Measurements from ENCODE around the gene SH2D4B. TPM values are rescaled to one million over a fixed set of nuclear protein-coding genes. Genes with fewer than 3 reads are reported as not detected.

The SH2D4B gene
- total and polyA plus RNA-seq, 2 experiments from 2014 or later, result not detected

GRCh38 chr10:80540618-80540980, 2.9 kb downstream of the SH2D4B start:
- no peak for TF ChIP-seq EZH2 (IDR thresholded peaks at IDR 0.05; ENCODE audit: borderline replicate concordance)
- TF ChIP-seq EZH2phosphoT487 (IDR thresholded peaks at IDR 0.05; ENCODE audit: low read depth, severe bottlenecking, unreplicated experiment), result no peak
- TF ChIP-seq, protein P1, sequence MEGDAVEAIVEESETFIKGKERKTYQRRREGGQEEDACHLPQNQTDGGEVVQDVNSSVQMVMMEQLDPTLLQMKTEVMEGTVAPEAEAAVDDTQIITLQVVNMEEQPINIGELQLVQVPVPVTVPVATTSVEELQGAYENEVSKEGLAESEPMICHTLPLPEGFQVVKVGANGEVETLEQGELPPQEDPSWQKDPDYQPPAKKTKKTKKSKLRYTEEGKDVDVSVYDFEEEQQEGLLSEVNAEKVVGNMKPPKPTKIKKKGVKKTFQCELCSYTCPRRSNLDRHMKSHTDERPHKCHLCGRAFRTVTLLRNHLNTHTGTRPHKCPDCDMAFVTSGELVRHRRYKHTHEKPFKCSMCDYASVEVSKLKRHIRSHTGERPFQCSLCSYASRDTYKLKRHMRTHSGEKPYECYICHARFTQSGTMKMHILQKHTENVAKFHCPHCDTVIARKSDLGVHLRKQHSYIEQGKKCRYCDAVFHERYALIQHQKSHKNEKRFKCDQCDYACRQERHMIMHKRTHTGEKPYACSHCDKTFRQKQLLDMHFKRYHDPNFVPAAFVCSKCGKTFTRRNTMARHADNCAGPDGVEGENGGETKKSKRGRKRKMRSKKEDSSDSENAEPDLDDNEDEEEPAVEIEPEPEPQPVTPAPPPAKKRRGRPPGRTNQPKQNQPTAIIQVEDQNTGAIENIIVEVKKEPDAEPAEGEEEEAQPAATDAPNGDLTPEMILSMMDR (IDR thresholded peaks at IDR 0.05; ENCODE audit: poor library complexity), result no peak
- DNase-seq (ENCODE audit: low spot score), result no peak
- no peak overlapping the region for H2AFZ ChIP-seq
- no peak overlapping the region for H3K4me2 ChIP-seq
- H4K20me1 ChIP-seq (ENCODE audit: insufficient read depth, poor library complexity, severe bottlenecking), result no peaks in the 10 kb centered on the region
- no peak overlapping the region for H3K27ac ChIP-seq
- H3K9me2 ChIP-seq (replicated peaks; ENCODE audit: insufficient read depth), result no peaks in the 10 kb centered on the region
- H3K4me3 ChIP-seq, result no peak overlapping the region
- H3K27me3 ChIP-seq, result no peaks in the 10 kb centered on the region
- no peaks in the 10 kb centered on the region for H3K9me3 ChIP-seq (ENCODE audit: low read depth)
- H3K79me2 ChIP-seq, result no peaks in the 10 kb centered on the region
- H3K36me3 ChIP-seq (replicated peaks; ENCODE audit: insufficient read depth, low read depth), result no peaks in the 10 kb centered on the region
- peaks cover 9% of the 10 kb centered on the region for H3K4me1 ChIP-seq (ENCODE audit: insufficient read depth)
- WGBS (ENCODE audit: low lambda C conversion rate, missing lambda C conversion rate), result 94% methylated on average over 9 of the region's 9 CpGs

DNA sequence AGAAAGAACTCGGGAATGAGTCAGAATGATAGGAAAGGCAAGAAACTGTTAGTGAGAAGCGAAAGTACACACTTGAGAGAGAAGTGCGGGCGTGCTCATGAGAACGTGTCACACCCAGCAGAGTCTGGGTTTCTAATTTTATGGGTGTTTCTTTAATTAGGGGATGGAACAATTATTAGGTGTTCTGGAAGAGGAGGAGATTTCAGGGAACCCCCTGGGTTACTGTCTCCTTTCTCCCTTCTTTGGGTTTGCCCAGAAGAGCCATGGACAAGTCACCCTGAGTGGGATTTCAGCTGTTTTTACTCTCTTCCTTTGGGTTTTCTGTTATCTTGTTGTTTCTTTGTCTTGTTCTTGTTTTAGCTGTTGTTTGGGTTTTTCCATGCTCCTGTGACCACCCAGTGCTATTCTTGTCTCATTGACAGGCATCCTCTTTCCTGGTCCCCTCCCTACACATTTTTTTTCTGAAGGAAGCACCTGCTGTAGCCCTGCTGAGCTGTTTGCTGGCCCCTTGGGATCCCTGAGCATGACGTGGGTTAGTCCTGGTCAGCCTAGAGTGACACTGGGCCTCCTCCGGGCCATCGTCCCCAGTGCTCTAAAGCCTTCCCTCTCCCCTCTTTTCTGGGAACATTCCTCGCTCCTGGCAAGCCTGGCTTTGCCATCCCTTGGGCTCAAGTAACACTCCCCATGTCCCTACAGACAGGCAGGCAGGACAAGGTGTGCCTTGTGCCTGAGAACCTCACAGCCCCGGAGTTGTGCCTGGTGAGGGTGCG, 3.5 kb downstream of the SH2D4B start:
- H3K27me3 ChIP-seq, result no peaks in the 10 kb centered on the region
- TF ChIP-seq EZH2 (IDR thresholded peaks at IDR 0.05; ENCODE audit: borderline replicate concordance), result no peak
- TF ChIP-seq, protein P1 (IDR thresholded peaks at IDR 0.05; ENCODE audit: poor library complexity), result no peak
- no peak for TF ChIP-seq EZH2phosphoT487 (IDR thresholded peaks at IDR 0.05; ENCODE audit: low read depth, severe bottlenecking, unreplicated experiment)
- H3K4me1 ChIP-seq (ENCODE audit: insufficient read depth), result peaks cover 9% of the 10 kb centered on the region
- no peak overlapping the region for H3K27ac ChIP-seq
- DNase-seq (ENCODE audit: low spot score), result no peak
- H3K36me3 ChIP-seq (replicated peaks; ENCODE audit: insufficient read depth, low read depth), result no peaks in the 10 kb centered on the region
- H3K4me3 ChIP-seq, result no peak overlapping the region
- no peaks in the 10 kb centered on the region for H4K20me1 ChIP-seq (ENCODE audit: insufficient read depth, poor library complexity, severe bottlenecking)
- no peak overlapping the region for H3K4me2 ChIP-seq
- no peak overlapping the region for H2AFZ ChIP-seq
- no peaks in the 10 kb centered on the region for H3K9me2 ChIP-seq (replicated peaks; ENCODE audit: insufficient read depth)
- no peaks in the 10 kb centered on the region for H3K79me2 ChIP-seq
- H3K9me3 ChIP-seq (ENCODE audit: low read depth), result no peaks in the 10 kb centered on the region
- WGBS (ENCODE audit: low lambda C conversion rate, missing lambda C conversion rate), result 86% methylated on average over 11 of the region's 11 CpGs

DNA sequence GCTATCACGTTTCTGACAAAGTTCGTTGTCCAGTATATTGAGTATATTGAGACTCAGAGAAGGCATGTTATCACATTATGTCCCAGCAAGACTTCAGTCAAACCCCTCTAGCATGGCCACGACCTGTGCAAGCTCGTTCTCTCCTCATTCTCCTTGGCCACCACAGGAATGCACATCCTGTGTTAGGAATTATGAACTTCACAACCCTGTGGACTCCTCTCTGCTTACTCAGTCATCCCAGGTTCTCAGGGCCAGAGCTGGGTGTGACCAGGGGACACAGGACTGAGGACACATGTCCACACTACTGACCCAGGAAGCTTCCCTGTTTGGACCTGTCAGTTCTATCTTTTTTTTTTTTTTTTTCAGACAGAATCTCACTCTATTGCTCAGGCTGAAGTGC, 4.4 kb downstream of the SH2D4B start:
- Histone ChIP-seq H3K27me3 (no peaks in the 10 kb centered on the region), H3K9me3 (ENCODE audit: low read depth) (no peaks in the 10 kb centered on the region), H3K9me2 (replicated peaks; ENCODE audit: insufficient read depth) (no peaks in the 10 kb centered on the region), H3K4me1 (ENCODE audit: insufficient read depth) (peaks cover 8% of the 10 kb centered on the region), H3K4me2 (no peak overlapping the region), H4K20me1 (ENCODE audit: insufficient read depth, poor library complexity, severe bottlenecking) (no peaks in the 10 kb centered on the region), H3K79me2 (no peaks in the 10 kb centered on the region), H2AFZ (no peak overlapping the region), H3K27ac (no peak overlapping the region), H3K4me3 (no peak overlapping the region), H3K36me3 (replicated peaks; ENCODE audit: insufficient read depth, low read depth) (no peaks in the 10 kb centered on the region)
- TF ChIP-seq EZH2 (IDR thresholded peaks at IDR 0.05; ENCODE audit: borderline replicate concordance) (no peak), EZH2phosphoT487 (IDR thresholded peaks at IDR 0.05; ENCODE audit: low read depth, severe bottlenecking, unreplicated experiment) (no peak)
- TF ChIP-seq, protein P1 (IDR thresholded peaks at IDR 0.05; ENCODE audit: poor library complexity), result no peak
- WGBS (ENCODE audit: low lambda C conversion rate, missing lambda C conversion rate), result 80% methylated on average over 4 of the region's 4 CpGs
- no peak for DNase-seq (ENCODE audit: low spot score)

Measured in hepatocyte (in vitro differentiated cells).